Liver (tissue), 3 donors: ENCODE measurements around the gene AP3B1.

Experiments
- CTCF ChIP-seq: fragments of 150-350 bp; IDR thresholded peaks from 2 replicates; pipeline ENCODE4 v1.5.1; 2017; ENCODE audit warnings: improper control_type of control experiment, low read depth, low read length; ENCODE audit not compliant: missing input control
- GABPA ChIP-seq, 2 donors: IDR thresholded peaks in 1 of 2; conservative IDR thresholded peaks in 1 of 2; 2 replicates each; pipeline ENCODE4 v1.6.1; 2016; ENCODE audit warnings: antibody characterized with exemption in 2 of 2, mild to moderate bottlenecking in 1 of 2, moderate library complexity in 1 of 2
- SP1 ChIP-seq: IDR thresholded peaks from 2 replicates; pipeline ENCODE4 v1.6.1; 2018; ENCODE audit warnings: antibody characterized with exemption, mild to moderate bottlenecking
- TAF1 ChIP-seq: conservative IDR thresholded peaks from 2 replicates; pipeline ENCODE4 v1.6.1; 2016; ENCODE audit warnings: antibody characterized with exemption, mild to moderate bottlenecking
- TF ChIP-seq, protein P1 (sequence below): IDR thresholded peaks from 2 replicates; pipeline ENCODE4 v1.6.1; 2016; ENCODE audit warnings: antibody characterized with exemption
- TF ChIP-seq, protein P2 (sequence below): IDR thresholded peaks from 2 replicates; pipeline ENCODE4 v1.6.1; 2016; ENCODE audit warnings: antibody characterized with exemption, mild to moderate bottlenecking
- donor health status: healthy.
- donor health status: healthy.

DNA sequence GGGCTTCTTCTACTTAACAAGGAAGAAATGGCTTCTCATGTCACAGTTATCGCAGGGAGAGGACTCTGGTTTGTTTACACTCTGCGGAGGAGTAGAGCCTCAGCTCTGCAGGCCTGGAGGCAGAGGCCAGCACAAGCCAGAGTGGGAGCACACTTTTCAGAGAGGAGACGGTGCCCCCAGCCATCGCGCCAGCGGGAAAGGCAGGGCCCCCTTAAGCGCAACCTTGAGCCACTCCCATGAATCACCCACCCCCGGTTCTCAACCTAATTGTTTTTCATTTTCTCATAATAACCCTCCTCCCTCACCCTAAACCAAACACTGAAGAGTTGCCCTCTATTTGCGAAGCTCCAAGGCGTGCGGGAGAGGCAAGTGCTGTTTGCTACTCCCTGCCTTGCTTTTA is 309.9 kb downstream of the AP3B1 start:
- TF ChIP-seq CTCF, result no peak
- TF ChIP-seq, protein P1, sequence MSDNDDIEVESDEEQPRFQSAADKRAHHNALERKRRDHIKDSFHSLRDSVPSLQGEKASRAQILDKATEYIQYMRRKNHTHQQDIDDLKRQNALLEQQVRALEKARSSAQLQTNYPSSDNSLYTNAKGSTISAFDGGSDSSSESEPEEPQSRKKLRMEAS, result no peak
- TF ChIP-seq TAF1, result no peak
- no peak for TF ChIP-seq SP1
- TF ChIP-seq, protein P2, sequence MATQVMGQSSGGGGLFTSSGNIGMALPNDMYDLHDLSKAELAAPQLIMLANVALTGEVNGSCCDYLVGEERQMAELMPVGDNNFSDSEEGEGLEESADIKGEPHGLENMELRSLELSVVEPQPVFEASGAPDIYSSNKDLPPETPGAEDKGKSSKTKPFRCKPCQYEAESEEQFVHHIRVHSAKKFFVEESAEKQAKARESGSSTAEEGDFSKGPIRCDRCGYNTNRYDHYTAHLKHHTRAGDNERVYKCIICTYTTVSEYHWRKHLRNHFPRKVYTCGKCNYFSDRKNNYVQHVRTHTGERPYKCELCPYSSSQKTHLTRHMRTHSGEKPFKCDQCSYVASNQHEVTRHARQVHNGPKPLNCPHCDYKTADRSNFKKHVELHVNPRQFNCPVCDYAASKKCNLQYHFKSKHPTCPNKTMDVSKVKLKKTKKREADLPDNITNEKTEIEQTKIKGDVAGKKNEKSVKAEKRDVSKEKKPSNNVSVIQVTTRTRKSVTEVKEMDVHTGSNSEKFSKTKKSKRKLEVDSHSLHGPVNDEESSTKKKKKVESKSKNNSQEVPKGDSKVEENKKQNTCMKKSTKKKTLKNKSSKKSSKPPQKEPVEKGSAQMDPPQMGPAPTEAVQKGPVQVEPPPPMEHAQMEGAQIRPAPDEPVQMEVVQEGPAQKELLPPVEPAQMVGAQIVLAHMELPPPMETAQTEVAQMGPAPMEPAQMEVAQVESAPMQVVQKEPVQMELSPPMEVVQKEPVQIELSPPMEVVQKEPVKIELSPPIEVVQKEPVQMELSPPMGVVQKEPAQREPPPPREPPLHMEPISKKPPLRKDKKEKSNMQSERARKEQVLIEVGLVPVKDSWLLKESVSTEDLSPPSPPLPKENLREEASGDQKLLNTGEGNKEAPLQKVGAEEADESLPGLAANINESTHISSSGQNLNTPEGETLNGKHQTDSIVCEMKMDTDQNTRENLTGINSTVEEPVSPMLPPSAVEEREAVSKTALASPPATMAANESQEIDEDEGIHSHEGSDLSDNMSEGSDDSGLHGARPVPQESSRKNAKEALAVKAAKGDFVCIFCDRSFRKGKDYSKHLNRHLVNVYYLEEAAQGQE, result no peak
- no peak for TF ChIP-seq GABPA (IDR thresholded peaks at IDR 0.05 in 1 of 2, conservative IDR thresholded peaks at IDR 0.05 in 1 of 2)
